Spinal cord (tissue), 10 donors: Measurements from ENCODE around the gene ZNF639. TPM values are rescaled to one million over a fixed set of nuclear protein-coding genes. Genes with fewer than 3 reads are reported as not detected.
A peak's percentile ranks its signal among the peaks of the same experiment; 100 is the strongest.

Experiments
- DNase-seq, 6 donors: peaks; one replicate each; pipeline versions ENCODE4 v3.0.0 to v3.0.0-alpha.2; 2013 to 2015; ENCODE audit warnings: low spot score in 6 of 6, low read depth in 4 of 6
- H3K27ac ChIP-seq: one replicate; pipeline ENCODE4 v1.5.1; 2013; ENCODE audit warnings: low read depth, low read length, control low read depth
- H3K27me3 ChIP-seq: one replicate; pipeline ENCODE4 v1.6.1; 2013; ENCODE audit warnings: low read length; ENCODE audit not compliant: control insufficient read depth, insufficient read depth
- H3K36me3 ChIP-seq: one replicate; pipeline ENCODE4 v1.6.1; 2013; ENCODE audit warnings: low read length; ENCODE audit not compliant: control insufficient read depth, insufficient read depth
- H3K4me1 ChIP-seq: one replicate; pipeline ENCODE4 v1.6.1; 2013; ENCODE audit warnings: low read length; ENCODE audit not compliant: control insufficient read depth, insufficient read depth
- H3K4me3 ChIP-seq: one replicate; pipeline ENCODE4 v1.5.1; 2013; ENCODE audit warnings: low read depth, low read length, control low read depth
- H3K9me3 ChIP-seq: one replicate; pipeline ENCODE4 v1.6.1; 2013; ENCODE audit warnings: low read length; ENCODE audit not compliant: control insufficient read depth, insufficient read depth
- WGBS: methylation state at CpG from one replicate; pipeline ENCODE4 v1.1.5; 2013; ENCODE audit warnings: missing lambda C conversion rate; ENCODE audit not compliant: insufficient coverage; 5-methylcytosine and 5-hydroxymethylcytosine counted together
- polyA plus RNA-seq, 2 donors: library from polyadenylated mRNA; unstranded; fragments of 120-200 nt; gene quantifications; one replicate each; pipeline ENCODE4 v1.2.1, GENCODE V29; 2013; ENCODE audit not compliant: insufficient read length in 2 of 2
- total RNA-seq, 2 donors: library from RNA; depleted of rRNA in 1 of 2; stranded (reverse); fragments of 120-200 nt in 1 of 2; fragments of >200 nt in 1 of 2; gene quantifications; one replicate each; pipeline versions ENCODE4 v1.2.3 to v1.2.4, GENCODE V29; 2013 to 2014
- donor health status: healthy.

The ZNF639 gene
- total and polyA plus RNA-seq, 4 donors, result 46.6 to 61.4 (median 54.7) TPM

- H3K36me3 ChIP-seq, result peaks cover 23% of the 10 kb centered on the region
- no peaks in the 10 kb centered on the region for H3K27me3 ChIP-seq
- no peak for DNase-seq
- H3K27ac ChIP-seq, result no peak overlapping the region
- H3K9me3 ChIP-seq, result no peaks in the 10 kb centered on the region
- H3K4me1 ChIP-seq, result no peaks in the 10 kb centered on the region
- no CpG with 5 or more reads among the region's 1 CpG for WGBS
- H3K4me3 ChIP-seq, result no peak overlapping the region
These were observed 13.6 kb downstream of the ZNF639 start for GRCh38 chr3:179336345-179336929.

GRCh38 chr3:179347345-179348194 is 24.7 kb downstream of the ZNF639 start, which contains the start of gene MFN1:
Gene MFN1 (plus strand): TSS chr3:179347709. CDS start chr3:179348852, 1,143 bp downstream.
- under 1% methylated on average over 55 of the region's 63 CpGs for WGBS
- Histone ChIP-seq H3K9me3 (no peaks in the 10 kb centered on the region), H3K27ac (peak within 1 kb of the TSS; percentile 91), H3K27me3 (no peaks in the 10 kb centered on the region), H3K4me1 (no peaks in the 10 kb centered on the region), H3K4me3 (peak within 1 kb of the TSS; percentile 96), H3K36me3 (peaks cover 8% of the 10 kb centered on the region)
- DNase-seq, result peak; percentile 92 to 99 (median 96)

- Histone ChIP-seq H3K4me1 (no peaks in the 10 kb centered on the region), H3K27ac (no peak overlapping the region), H3K27me3 (no peaks in the 10 kb centered on the region), H3K36me3 (peaks cover 17% of the 10 kb centered on the region), H3K4me3 (peak overlapping the region; percentile 96), H3K9me3 (no peaks in the 10 kb centered on the region)
- WGBS, result no CpG with 5 or more reads among the region's 5 CpGs
- no peak for DNase-seq
These were observed 25.6 kb downstream of the ZNF639 start for GRCh38 chr3:179348325-179349013.

GRCh38 chr3:179355996-179356395 is 33.2 kb downstream of the ZNF639 start:
- no CpG with 5 or more reads among the region's 1 CpG for WGBS
- Histone ChIP-seq H3K4me1 (no peaks in the 10 kb centered on the region), H3K27me3 (no peaks in the 10 kb centered on the region), H3K27ac (no peak overlapping the region), H3K9me3 (no peaks in the 10 kb centered on the region), H3K4me3 (no peak overlapping the region), H3K36me3 (peaks cover 42% of the 10 kb centered on the region)
- no peak for DNase-seq

GRCh38 chr3:179363332-179363731 is 40.5 kb downstream of the ZNF639 start:
- DNase-seq, result no peak
- peaks cover 35% of the 10 kb centered on the region for H3K36me3 ChIP-seq

GRCh38 chr3:179369621-179370020 is 46.8 kb downstream of the ZNF639 start:
- WGBS, result no CpG with 5 or more reads among the region's 1 CpG
- H3K9me3 ChIP-seq, result no peaks in the 10 kb centered on the region
- H3K36me3 ChIP-seq, result peaks cover 16% of the 10 kb centered on the region
- H3K4me1 ChIP-seq, result no peaks in the 10 kb centered on the region
- no peak overlapping the region for H3K4me3 ChIP-seq
- DNase-seq, result no peak
- H3K27ac ChIP-seq, result no peak overlapping the region
- H3K27me3 ChIP-seq, result no peaks in the 10 kb centered on the region

More at GRCh38 chr3:179363332-179363731, 40.5 kb downstream of the ZNF639 start:
- WGBS, result 93% methylated on average over 2 of the region's 5 CpGs
- Histone ChIP-seq H3K4me1 (no peaks in the 10 kb centered on the region), H3K27ac (no peak overlapping the region), H3K9me3 (no peaks in the 10 kb centered on the region), H3K4me3 (no peak overlapping the region), H3K27me3 (no peaks in the 10 kb centered on the region)

- H3K4me1 ChIP-seq, result no peaks in the 10 kb centered on the region
- H3K36me3 ChIP-seq, result peaks cover 16% of the 10 kb centered on the region
- no peaks in the 10 kb centered on the region for H3K27me3 ChIP-seq
- H3K9me3 ChIP-seq, result no peaks in the 10 kb centered on the region
- H3K27ac ChIP-seq, result no peak overlapping the region
- no peak overlapping the region for H3K4me3 ChIP-seq
- no CpG with 5 or more reads among the region's 6 CpGs for WGBS
- no peak for DNase-seq
These were observed 51.1 kb downstream of the ZNF639 start for GRCh38 chr3:179373938-179374337.

GRCh38 chr3:179375091-179375999 is 52.5 kb downstream of the ZNF639 start:
- 77% methylated on average over 5 of the region's 12 CpGs for WGBS
- Histone ChIP-seq H3K4me1 (no peaks in the 10 kb centered on the region), H3K36me3 (peaks cover 11% of the 10 kb centered on the region), H3K9me3 (no peaks in the 10 kb centered on the region), H3K4me3 (no peak overlapping the region), H3K27me3 (no peaks in the 10 kb centered on the region), H3K27ac (no peak overlapping the region)
- DNase-seq, result no peak

- WGBS, result no CpG with 5 or more reads among the region's 1 CpG
- H3K27ac ChIP-seq, result no peak overlapping the region
- H3K4me1 ChIP-seq, result no peaks in the 10 kb centered on the region
- DNase-seq, result no peak
- no peaks in the 10 kb centered on the region for H3K27me3 ChIP-seq
- no peaks in the 10 kb centered on the region for H3K9me3 ChIP-seq
- H3K36me3 ChIP-seq, result peaks cover 9% of the 10 kb centered on the region
- no peak overlapping the region for H3K4me3 ChIP-seq
These were observed 53.6 kb downstream of the ZNF639 start for GRCh38 chr3:179376474-179376873.
